ENCODE measurements around the gene NPDC1. TPM values are rescaled to one million over a fixed set of nuclear protein-coding genes. Genes with fewer than 3 reads are reported as not detected.
A peak's percentile ranks its signal among the peaks of the same experiment; 100 is the strongest.

NPDC1 gene
- total and polyA plus RNA-seq, 4 experiments from 2014 or later = 20.7 to 32.2 (median 22.1) TPM

GRCh38 chr9:137026384-137026783 is 19.6 kb downstream of the NPDC1 start:
- Mint-ChIP-seq H3K36me3 (peaks cover 5 to 6% of the 10 kb centered on the region in 2 donors), H3K27me3 (no peaks in the 10 kb centered on the region), H3K4me3 (peak overlapping the region in 6 of 8 donors; percentile 13 to 90 (median 76)), H3K9me3 (peaks cover 0 to 3% (median 0%) of the 10 kb centered on the region in 8 donors), H3K4me1 (peaks cover 14 to 42% (median 27%) of the 10 kb centered on the region in 4 donors), H3K27ac (peak overlapping the region in 3 of 7 donors; percentile 13 to 78 (median 77))
- intact Hi-C loops (cut with micrococcal nuclease) = loop anchor here (10.0 kb wide), 1 partner anchor 52 kb away; the partner anchor contains the start of gene PTGDS
- no peak overlapping the region for H3K4me3 ChIP-seq (ENCODE audit: low read length in 2 of 2)
- no peaks in the 10 kb centered on the region for H3K9me3 ChIP-seq (ENCODE audit: control insufficient read depth in 1 of 2, low read length in 2 of 2)
- H3K27me3 ChIP-seq (ENCODE audit: insufficient read depth, low read length) = no peaks in the 10 kb centered on the region
- no peaks in the 10 kb centered on the region for H3K36me3 ChIP-seq (ENCODE audit: insufficient read depth, low read length)
- POLR2A ChIA-PET (ENCODE audit: partially characterized antibody) = interaction anchor here (0.6 to 8.2 kb wide), 10 partner anchors 9 to 214 kb away, joined by 3 to 52 read pairs (median 3); partner anchors contain the start of genes PAXX and TUBB4B
- peaks cover 54% of the 10 kb centered on the region for H3K4me1 ChIP-seq (ENCODE audit: insufficient read depth, low read length)
- CTCF ChIA-PET (ENCODE audit: partially characterized antibody) = interaction anchor here (0.8 to 4.4 kb wide), 6 partner anchors 9 to 132 kb away, joined by 3 to 43 read pairs (median 10); no protein-coding TSS in a partner anchor
- peak overlapping the region; percentile 2 for H3K27ac ChIP-seq (ENCODE audit: low read depth, low read length)
- no peak for DNase-seq

- Histone ChIP-seq H3K4me1 (ENCODE audit: insufficient read depth, low read length) (peaks cover 46% of the 10 kb centered on the region), H3K27ac (ENCODE audit: low read depth, low read length) (peak overlapping the region; percentile 2), H3K9me3 (ENCODE audit: control insufficient read depth in 1 of 2, low read length in 2 of 2) (no peaks in the 10 kb centered on the region), H3K36me3 (ENCODE audit: insufficient read depth, low read length) (no peaks in the 10 kb centered on the region), H3K4me3 (ENCODE audit: low read length in 2 of 2) (no peak overlapping the region), H3K27me3 (ENCODE audit: insufficient read depth, low read length) (no peaks in the 10 kb centered on the region)
- H3K36me3 Mint-ChIP-seq = peaks cover 3 to 5% of the 10 kb centered on the region in 2 donors
- H3K9me3 Mint-ChIP-seq = peaks cover 0 to 3% (median 0%) of the 10 kb centered on the region in 8 donors
- no peaks in the 10 kb centered on the region for H3K27me3 Mint-ChIP-seq
- no peak overlapping the region for H3K4me3 Mint-ChIP-seq
- POLR2A ChIA-PET (ENCODE audit: partially characterized antibody) = interaction anchor here (1.1 to 8.2 kb wide), 3 partner anchors 9 to 34 kb away, joined by 3 to 52 read pairs (median 18); partner anchors contain the start of gene PAXX
- H3K4me1 Mint-ChIP-seq = peaks cover 11 to 36% (median 22%) of the 10 kb centered on the region in 4 donors
- DNase-seq = no peak
- CTCF ChIA-PET (ENCODE audit: partially characterized antibody) = interaction anchor here (0.8 to 4.4 kb wide), 6 partner anchors 10 to 184 kb away, joined by 3 to 43 read pairs (median 5); partner anchors contain the start of gene AJM1
- intact Hi-C loops (cut with micrococcal nuclease) = loop anchor here (10.0 kb wide), 1 partner anchor 51 kb away; the partner anchor contains the start of gene PTGDS
- no peak overlapping the region for H3K27ac Mint-ChIP-seq
Measured at GRCh38 chr9:137025517-137025966, 20.4 kb downstream of the NPDC1 start.

GRCh38 chr9:137023583-137023991 is 22.4 kb downstream of the NPDC1 start:
- ChIA-PET CTCF (ENCODE audit: partially characterized antibody) (interaction anchor here (4.4 kb wide), 1 partner anchor 12 kb away, joined by 43 read pairs; no protein-coding TSS in a partner anchor), POLR2A (ENCODE audit: partially characterized antibody) (no interaction called here)
- no peak overlapping the region for H3K27ac ChIP-seq (ENCODE audit: low read depth, low read length)
- Mint-ChIP-seq H3K36me3 (peaks cover 5 to 8% of the 10 kb centered on the region in 2 donors), H3K27ac (no peak overlapping the region), H3K27me3 (no peaks in the 10 kb centered on the region), H3K9me3 (peaks cover 0 to 3% (median 0%) of the 10 kb centered on the region in 8 donors), H3K4me1 (peaks cover 1 to 20% (median 11%) of the 10 kb centered on the region in 4 donors), H3K4me3 (no peak overlapping the region)
- peaks cover 26% of the 10 kb centered on the region for H3K4me1 ChIP-seq (ENCODE audit: insufficient read depth, low read length)
- DNase-seq = no peak
- intact Hi-C loops (cut with micrococcal nuclease) = loop anchor here (10.0 kb wide), 1 partner anchor 49 kb away; the partner anchor contains the start of gene PTGDS
- H3K36me3 ChIP-seq (ENCODE audit: insufficient read depth, low read length) = no peaks in the 10 kb centered on the region
- H3K27me3 ChIP-seq (ENCODE audit: insufficient read depth, low read length) = no peaks in the 10 kb centered on the region
- H3K9me3 ChIP-seq (ENCODE audit: control insufficient read depth in 1 of 2, low read length in 2 of 2) = no peaks in the 10 kb centered on the region
- H3K4me3 ChIP-seq (ENCODE audit: low read length in 2 of 2) = no peak overlapping the region

- Histone ChIP-seq H3K27ac (ENCODE audit: low read depth, low read length) (no peak overlapping the region), H3K27me3 (ENCODE audit: insufficient read depth, low read length) (no peaks in the 10 kb centered on the region), H3K9me3 (ENCODE audit: control insufficient read depth in 1 of 2, low read length in 2 of 2) (no peaks in the 10 kb centered on the region), H3K4me1 (ENCODE audit: insufficient read depth, low read length) (peaks cover 24% of the 10 kb centered on the region), H3K4me3 (ENCODE audit: low read length in 2 of 2) (no peak overlapping the region), H3K36me3 (ENCODE audit: insufficient read depth, low read length) (no peaks in the 10 kb centered on the region)
- intact Hi-C loops (cut with micrococcal nuclease) = loop anchor here (10.0 kb wide), 1 partner anchor 48 kb away; the partner anchor contains the start of gene PTGDS
- ChIA-PET POLR2A (ENCODE audit: partially characterized antibody) (no interaction called here), CTCF (ENCODE audit: partially characterized antibody) (interaction anchor here (1.6 to 4.4 kb wide), 2 partner anchors 12 kb away, joined by 4 to 43 read pairs; no protein-coding TSS in a partner anchor)
- DNase-seq = no peak
- peaks cover 5 to 8% of the 10 kb centered on the region in 2 donors for H3K36me3 Mint-ChIP-seq
- H3K9me3 Mint-ChIP-seq = peaks cover 0 to 3% (median 0%) of the 10 kb centered on the region in 8 donors
- peaks cover 1 to 20% (median 11%) of the 10 kb centered on the region in 4 donors for H3K4me1 Mint-ChIP-seq
- no peak overlapping the region for H3K4me3 Mint-ChIP-seq
- no peaks in the 10 kb centered on the region for H3K27me3 Mint-ChIP-seq
- H3K27ac Mint-ChIP-seq = peak overlapping the region in 1 of 7 donors; percentile 48
Measured at GRCh38 chr9:137023157-137023556, 22.8 kb downstream of the NPDC1 start.

- CTCF ChIA-PET (ENCODE audit: partially characterized antibody) = interaction anchor here (1.6 kb wide), 1 partner anchor 12 kb away, joined by 4 read pairs; no protein-coding TSS in a partner anchor
Measured at GRCh38 chr9:137022662-137023008, 23.3 kb downstream of the NPDC1 start.

GRCh38 chr9:137021979-137022661 is 23.9 kb downstream of the NPDC1 start:
- H3K4me1 Mint-ChIP-seq = peaks cover 1 to 16% (median 8%) of the 10 kb centered on the region in 4 donors
- CTCF ChIA-PET (ENCODE audit: partially characterized antibody) = interaction anchor here (1.2 to 1.6 kb wide), 4 partner anchors 13 to 202 kb away, joined by 3 to 4 read pairs (median 3); no protein-coding TSS in a partner anchor
- peak overlapping the region; percentile 15 to 89 (median 79) for H3K27ac Mint-ChIP-seq
- Histone ChIP-seq H3K27me3 (ENCODE audit: insufficient read depth, low read length) (no peaks in the 10 kb centered on the region), H3K27ac (ENCODE audit: low read depth, low read length) (peak overlapping the region; percentile 15), H3K4me3 (ENCODE audit: low read length in 2 of 2) (no peak overlapping the region), H3K9me3 (ENCODE audit: control insufficient read depth in 1 of 2, low read length in 2 of 2) (no peaks in the 10 kb centered on the region), H3K4me1 (ENCODE audit: insufficient read depth, low read length) (peaks cover 20% of the 10 kb centered on the region), H3K36me3 (ENCODE audit: insufficient read depth, low read length) (no peaks in the 10 kb centered on the region)
- H3K4me3 Mint-ChIP-seq = peak overlapping the region in 1 of 8 donors; percentile 72
- H3K9me3 Mint-ChIP-seq = peaks cover 0 to 3% (median 0%) of the 10 kb centered on the region in 8 donors
- POLR2A ChIA-PET (ENCODE audit: partially characterized antibody) = interaction anchor here (1.2 to 2.2 kb wide), 4 partner anchors 10 to 48 kb away, joined by 4 to 10 read pairs (median 6); partner anchors contain the start of genes CLIC3, FUT7 and SAPCD2
- peaks cover 5 to 8% of the 10 kb centered on the region in 2 donors for H3K36me3 Mint-ChIP-seq
- no peaks in the 10 kb centered on the region for H3K27me3 Mint-ChIP-seq
- peak; percentile 60 to 83 (median 63) for DNase-seq
- intact Hi-C loops (cut with micrococcal nuclease) = loop anchor here (10.0 kb wide), 1 partner anchor 47 kb away; the partner anchor contains the start of gene PTGDS

More at GRCh38 chr9:137022662-137023008, 23.3 kb downstream of the NPDC1 start:
- Histone ChIP-seq H3K27ac (ENCODE audit: low read depth, low read length) (no peak overlapping the region), H3K4me3 (ENCODE audit: low read length in 2 of 2) (no peak overlapping the region), H3K36me3 (ENCODE audit: insufficient read depth, low read length) (no peaks in the 10 kb centered on the region), H3K9me3 (ENCODE audit: control insufficient read depth in 1 of 2, low read length in 2 of 2) (no peaks in the 10 kb centered on the region), H3K27me3 (ENCODE audit: insufficient read depth, low read length) (no peaks in the 10 kb centered on the region), H3K4me1 (ENCODE audit: insufficient read depth, low read length) (peaks cover 24% of the 10 kb centered on the region)
- H3K27me3 Mint-ChIP-seq = no peaks in the 10 kb centered on the region
- no peak overlapping the region for H3K27ac Mint-ChIP-seq
- peaks cover 0 to 3% (median 0%) of the 10 kb centered on the region in 8 donors for H3K9me3 Mint-ChIP-seq
- peaks cover 1 to 20% (median 11%) of the 10 kb centered on the region in 4 donors for H3K4me1 Mint-ChIP-seq
- no peak for DNase-seq
- no peak overlapping the region for H3K4me3 Mint-ChIP-seq
- POLR2A ChIA-PET (ENCODE audit: partially characterized antibody) = interaction anchor here (1.8 to 2.2 kb wide), 3 partner anchors 9 to 26 kb away, joined by 5 to 10 read pairs (median 8); partner anchors contain the start of genes CLIC3 and FUT7
- intact Hi-C loops (cut with micrococcal nuclease) = loop anchor here (10.0 kb wide), 1 partner anchor 48 kb away; the partner anchor contains the start of gene PTGDS
- H3K36me3 Mint-ChIP-seq = peaks cover 5 to 8% of the 10 kb centered on the region in 2 donors
